Measurements from ENCODE around the gene MACROD2.

GRCh38 chr20:15005300-15005986 lies 1010.1 kb downstream of the MACROD2 start:
- TF ChIP-seq SRF (IDR thresholded peaks at IDR 0.05; ENCODE audit: low read depth) (no peak), EZH2phosphoT487 (IDR thresholded peaks at IDR 0.05; ENCODE audit: borderline replicate concordance) (no peak), SP1 (IDR thresholded peaks at IDR 0.05; ENCODE audit: low read depth) (no peak), ELF1 (IDR thresholded peaks at IDR 0.05; ENCODE audit: borderline replicate concordance, low read depth) (no peak), CTCF (IDR thresholded peaks at IDR 0.05 in 2 of 3, conservative IDR thresholded peaks at IDR 0.05 in 1 of 3; ENCODE audit: borderline replicate concordance in 1 of 3, insufficient read depth in 1 of 3, low read depth in 2 of 3, low read length in 2 of 3) (no peak), POLR2A (IDR thresholded peaks at IDR 0.05; ENCODE audit: borderline replicate concordance, extremely low read depth, insufficient read depth, insufficient read length) (no peak), EGR1 (IDR thresholded peaks at IDR 0.05; ENCODE audit: low read depth) (no peak), ZNF274 (IDR thresholded peaks at IDR 0.05; ENCODE audit: low read depth, low read length) (no peak), CEBPB (IDR thresholded peaks at IDR 0.05; ENCODE audit: low read depth) (no peak), EZH2 (IDR thresholded peaks at IDR 0.05) (no peak), JUND (IDR thresholded peaks at IDR 0.05) (no peak), REST (IDR thresholded peaks at IDR 0.05; ENCODE audit: low read depth) (no peak), CBX3 (IDR thresholded peaks at IDR 0.05; ENCODE audit: low read depth) (no peak)

All from HCT116 (cell line).